ENCODE data around the gene GTF2E1. TPM values are rescaled to one million over a fixed set of nuclear protein-coding genes. Genes with fewer than 3 reads are reported as not detected.

GTF2E1 gene
- total RNA-seq, 1 experiment from 2014 or later, result 78.0 TPM

DNA sequence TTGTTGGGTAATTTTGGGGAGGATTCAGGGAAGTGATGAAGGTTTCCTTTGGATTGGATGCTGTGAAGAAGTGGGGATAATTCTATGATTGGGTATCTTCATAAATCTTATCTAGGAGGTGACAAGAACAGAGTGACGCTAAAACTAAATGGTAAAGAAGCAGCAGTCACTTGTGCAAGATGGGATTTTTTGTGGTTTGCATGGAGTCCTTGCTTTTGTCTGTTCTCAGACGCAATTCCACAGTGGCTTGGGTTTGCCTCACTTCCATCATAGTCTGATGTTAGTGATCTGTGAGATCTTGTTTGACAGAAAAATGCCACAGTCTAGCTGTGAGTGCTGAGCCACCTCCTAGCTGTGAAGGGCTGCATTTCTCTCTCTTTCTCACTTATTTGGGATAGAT is 26.9 kb downstream of the GTF2E1 start:
- Mint-ChIP-seq H3K4me3 (no peak overlapping the region), H3K27ac (peak overlapping the region; percentile 3; the same call in 1 of the 2 replicates), H3K27me3 (ENCODE audit: low read depth) (no peaks in the 10 kb centered on the region), H3K36me3 (peaks cover 7% of the 10 kb centered on the region), H3K9me3 (no peaks in the 10 kb centered on the region), H3K4me1 (peaks cover 57% of the 10 kb centered on the region)
- TF ChIP-seq MAX (CRISPR knock-in tag; IDR thresholded peaks at IDR 0.05) (no peak), PREB (CRISPR knock-in tag; IDR thresholded peaks at IDR 0.05; ENCODE audit: borderline replicate concordance) (no peak), ZMAT4 (CRISPR knock-in tag; IDR thresholded peaks at IDR 0.05) (no peak), CREM (CRISPR knock-in tag; IDR thresholded peaks at IDR 0.05) (no peak), SMAD3 (CRISPR knock-in tag; IDR thresholded peaks at IDR 0.05; ENCODE audit: borderline replicate concordance) (no peak), NR3C1 (CRISPR knock-in tag; conservative IDR thresholded peaks at IDR 0.05; ENCODE audit: low read depth) (no peak), NFATC4 (CRISPR knock-in tag; IDR thresholded peaks at IDR 0.05) (no peak), PRRX2 (CRISPR knock-in tag; IDR thresholded peaks at IDR 0.05) (no peak)
- TF ChIP-seq, protein P1, sequence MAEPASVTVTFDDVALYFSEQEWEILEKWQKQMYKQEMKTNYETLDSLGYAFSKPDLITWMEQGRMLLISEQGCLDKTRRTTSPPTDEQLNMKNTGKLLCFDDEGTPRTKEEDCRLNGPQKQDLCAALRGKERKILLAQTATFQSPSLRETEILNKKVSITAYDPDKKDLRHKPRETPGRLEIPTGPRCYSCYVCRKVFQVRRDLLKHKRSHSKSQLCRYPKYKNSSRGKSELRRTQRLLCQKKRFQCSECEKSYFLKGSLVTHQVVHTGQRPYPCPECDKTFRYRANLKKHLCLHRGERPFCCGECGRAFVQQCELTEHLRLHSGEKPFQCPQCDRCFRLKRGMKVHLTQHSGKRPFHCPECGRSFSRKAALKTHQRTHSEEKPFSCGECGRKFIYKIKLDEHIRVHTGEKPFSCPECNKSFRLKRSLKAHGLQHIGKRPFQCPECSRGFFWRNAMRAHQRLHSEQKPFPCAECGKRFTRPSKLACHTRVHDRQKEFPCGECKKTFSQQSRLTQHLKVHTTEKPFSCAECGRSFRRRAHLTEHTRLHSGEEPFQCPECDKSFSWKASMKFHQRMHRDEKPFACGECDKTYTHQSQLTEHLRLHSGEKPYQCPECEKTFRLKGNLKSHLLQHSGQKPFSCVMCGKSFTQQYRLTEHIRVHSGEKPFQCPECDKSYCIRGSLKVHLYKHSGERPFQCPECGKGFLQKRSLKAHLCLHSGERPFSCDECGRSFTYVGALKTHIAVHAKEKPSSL (CRISPR knock-in tag; conservative IDR thresholded peaks at IDR 0.05), result no peak
- TF ChIP-seq, protein P2, sequence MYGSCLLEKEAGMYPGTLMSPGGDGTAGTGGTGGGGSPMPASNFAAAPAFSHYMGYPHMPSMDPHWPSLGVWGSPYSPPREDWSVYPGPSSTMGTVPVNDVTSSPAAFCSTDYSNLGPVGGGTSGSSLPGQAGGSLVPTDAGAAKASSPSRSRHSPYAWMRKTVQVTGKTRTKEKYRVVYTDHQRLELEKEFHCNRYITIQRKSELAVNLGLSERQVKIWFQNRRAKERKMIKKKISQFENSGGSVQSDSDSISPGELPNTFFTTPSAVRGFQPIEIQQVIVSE (CRISPR knock-in tag; IDR thresholded peaks at IDR 0.05; ENCODE audit: borderline replicate concordance), result no peak
- ATAC-seq, result no peak
- ChIA-PET POLR2A (no interaction called here), CTCF (interaction anchor here (1.2 kb wide), 1 partner anchor 26 kb away, joined by 3 read pairs; no protein-coding TSS in a partner anchor)
- no peak for DNase-seq (ENCODE audit: low spot score)

- CTCF ChIA-PET, result interaction anchor here (1.0 to 1.2 kb wide), 2 partner anchors 24 kb away, joined by 3 read pairs; no protein-coding TSS in a partner anchor
- DNase-seq (ENCODE audit: low spot score) (no peak), ATAC-seq (no peak)
- H3K27me3 Mint-ChIP-seq (ENCODE audit: low read depth), result no peaks in the 10 kb centered on the region
- no peaks in the 10 kb centered on the region for H3K9me3 Mint-ChIP-seq
- TF ChIP-seq ATF6 (CRISPR knock-in tag; IDR thresholded peaks at IDR 0.05) (no peak), SOX15 (CRISPR knock-in tag; IDR thresholded peaks at IDR 0.05) (no peak)
- H3K27ac Mint-ChIP-seq, result peak overlapping the region; percentile 50; the same call in 1 of the 2 replicates
- POLR2A ChIA-PET, result no interaction called here
- H3K4me1 Mint-ChIP-seq, result peaks cover 51% of the 10 kb centered on the region
- H3K36me3 Mint-ChIP-seq, result peaks cover 7% of the 10 kb centered on the region
- no peak overlapping the region for H3K4me3 Mint-ChIP-seq
Measured at GRCh38 chr3:120770891-120771290, 28.3 kb downstream of the GTF2E1 start.

DNA sequence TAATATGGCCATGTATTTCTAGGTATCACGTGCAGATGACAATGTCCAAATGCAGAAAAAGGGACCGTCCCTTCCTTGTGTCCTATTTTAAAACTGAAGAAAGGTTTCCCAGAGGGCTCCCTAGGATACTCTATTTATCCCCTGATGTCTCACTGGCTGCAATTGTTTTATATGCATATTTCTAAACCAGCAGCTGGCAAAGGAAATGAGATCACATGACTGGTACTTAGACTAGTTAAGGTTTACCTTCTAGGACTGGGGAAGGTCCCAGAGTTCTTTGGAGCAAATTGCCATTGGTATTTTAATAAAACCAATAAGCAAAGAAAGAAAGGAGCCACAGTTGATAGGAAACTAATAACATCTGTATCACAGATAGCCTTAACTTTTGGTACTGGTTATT is 29.5 kb downstream of the GTF2E1 start:
- H3K36me3 Mint-ChIP-seq, result peaks cover 11% of the 10 kb centered on the region
- H3K9me3 Mint-ChIP-seq, result no peaks in the 10 kb centered on the region
- H3K4me3 Mint-ChIP-seq, result no peak overlapping the region
- peaks cover 41% of the 10 kb centered on the region for H3K4me1 Mint-ChIP-seq
- ChIA-PET POLR2A (interaction anchor here (0.8 kb wide), 1 partner anchor 30 kb away, joined by 3 read pairs; the partner anchor contains the start of genes GTF2E1 and RABL3), CTCF (interaction anchor here (1.0 to 1.3 kb wide), 2 partner anchors 23 kb away, joined by 3 to 4 read pairs; no protein-coding TSS in a partner anchor)
- H3K27me3 Mint-ChIP-seq (ENCODE audit: low read depth), result no peaks in the 10 kb centered on the region
- peak overlapping the region; percentile 30; the same call in 1 of the 2 replicates for H3K27ac Mint-ChIP-seq
- DNase-seq (ENCODE audit: low spot score) (no peak), ATAC-seq (no peak)
- TF ChIP-seq SMAD4 (CRISPR knock-in tag; IDR thresholded peaks at IDR 0.05) (no peak), HMGA2 (CRISPR knock-in tag; IDR thresholded peaks at IDR 0.05) (no peak), ZNF232 (CRISPR knock-in tag; IDR thresholded peaks at IDR 0.05) (no peak), USF2 (CRISPR knock-in tag; IDR thresholded peaks at IDR 0.05) (peak; percentile 61), ERG (CRISPR knock-in tag; IDR thresholded peaks at IDR 0.05) (no peak), NFATC4 (CRISPR knock-in tag; IDR thresholded peaks at IDR 0.05) (no peak), MAX (CRISPR knock-in tag; IDR thresholded peaks at IDR 0.05) (no peak)

All from WTC11 (cell line).